Endothelial cell of umbilical vein (primary cell): ENCODE results near the gene CSTF2.

Experiments
- EZH2 ChIP-seq: IDR thresholded peaks from 2 replicates; pipeline ENCODE4 v1.6.1; 2012; ENCODE audit warnings: borderline replicate concordance, low read depth, mild to moderate bottlenecking, moderate library complexity, low read length, inconsistent platforms; ENCODE audit not compliant: severe bottlenecking
- JUN ChIP-seq: IDR thresholded peaks from 2 replicates; pipeline ENCODE4 v1.6.1; 2011; ENCODE audit warnings: borderline replicate concordance, low read depth; ENCODE audit not compliant: insufficient read length, insufficient read depth
- POLR2A ChIP-seq: IDR thresholded peaks from 2 replicates; pipeline ENCODE4 v1.6.1; 2012; ENCODE audit warnings: low read depth, mild to moderate bottlenecking, control low read depth, low read length
- POLR2AphosphoS5 ChIP-seq: IDR thresholded peaks from 2 replicates; pipeline ENCODE4 v1.6.1; 2012; ENCODE audit warnings: low read depth, mild to moderate bottlenecking, control low read depth, low read length, moderate library complexity; ENCODE audit not compliant: insufficient read depth
- TF ChIP-seq, protein P1 (sequence below), 2 donors: IDR thresholded peaks; 1 replicate in 1 of 2; 2 replicates in 1 of 2; pipeline ENCODE4 v1.5.1; 2011; ENCODE audit warnings: low read length in 2 of 2, mild to moderate bottlenecking in 2 of 2, moderate library complexity in 2 of 2, control low read depth in 1 of 2, inconsistent platforms in 1 of 2, low read depth in 1 of 2; ENCODE audit not compliant: insufficient read depth in 1 of 2; ENCODE audit errors: extremely low read depth in 1 of 2

DNA sequence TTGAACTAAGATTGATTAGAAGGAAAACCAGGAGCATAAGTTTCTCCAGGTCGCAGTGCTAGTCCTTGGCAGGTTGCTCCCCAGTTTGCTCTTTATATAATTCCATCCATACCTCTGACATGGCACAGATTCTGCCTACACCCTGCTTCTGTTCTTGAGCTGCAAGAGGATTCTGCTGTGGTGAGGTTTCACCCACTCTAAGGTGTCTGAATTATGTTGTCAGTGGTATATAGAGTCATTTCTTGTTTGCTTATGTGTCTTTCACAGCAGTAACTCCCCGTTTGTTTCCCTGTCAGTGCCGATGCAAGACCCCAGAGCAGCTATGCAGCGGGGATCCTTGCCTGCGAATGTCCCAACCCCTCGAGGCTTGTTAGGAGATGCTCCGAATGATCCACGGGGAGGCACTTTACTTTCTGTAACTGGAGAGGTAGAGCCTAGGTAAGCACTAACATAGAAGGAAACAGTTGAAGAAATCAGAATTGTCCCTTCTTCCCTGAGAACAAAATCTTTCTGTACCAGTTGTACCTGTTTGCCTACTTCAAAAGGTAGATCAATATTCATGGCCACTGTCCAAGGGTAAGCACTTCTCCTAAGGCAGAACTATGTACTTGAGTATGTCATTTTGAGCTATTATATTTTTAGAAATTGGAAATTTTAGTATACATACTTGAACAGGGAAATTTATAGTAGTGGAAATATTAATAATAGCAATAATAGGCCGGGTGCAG lies 11.2 kb downstream of the CSTF2 start:
- TF ChIP-seq, protein P1, sequence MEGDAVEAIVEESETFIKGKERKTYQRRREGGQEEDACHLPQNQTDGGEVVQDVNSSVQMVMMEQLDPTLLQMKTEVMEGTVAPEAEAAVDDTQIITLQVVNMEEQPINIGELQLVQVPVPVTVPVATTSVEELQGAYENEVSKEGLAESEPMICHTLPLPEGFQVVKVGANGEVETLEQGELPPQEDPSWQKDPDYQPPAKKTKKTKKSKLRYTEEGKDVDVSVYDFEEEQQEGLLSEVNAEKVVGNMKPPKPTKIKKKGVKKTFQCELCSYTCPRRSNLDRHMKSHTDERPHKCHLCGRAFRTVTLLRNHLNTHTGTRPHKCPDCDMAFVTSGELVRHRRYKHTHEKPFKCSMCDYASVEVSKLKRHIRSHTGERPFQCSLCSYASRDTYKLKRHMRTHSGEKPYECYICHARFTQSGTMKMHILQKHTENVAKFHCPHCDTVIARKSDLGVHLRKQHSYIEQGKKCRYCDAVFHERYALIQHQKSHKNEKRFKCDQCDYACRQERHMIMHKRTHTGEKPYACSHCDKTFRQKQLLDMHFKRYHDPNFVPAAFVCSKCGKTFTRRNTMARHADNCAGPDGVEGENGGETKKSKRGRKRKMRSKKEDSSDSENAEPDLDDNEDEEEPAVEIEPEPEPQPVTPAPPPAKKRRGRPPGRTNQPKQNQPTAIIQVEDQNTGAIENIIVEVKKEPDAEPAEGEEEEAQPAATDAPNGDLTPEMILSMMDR (IDR thresholded peaks at IDR 0.05; ENCODE audit: extremely low read depth in 1 of 2, insufficient read depth in 1 of 2, low read depth in 1 of 2, low read length in 2 of 2), result no peak
- TF ChIP-seq POLR2A (no peak), POLR2AphosphoS5 (no peak), EZH2 (no peak), JUN (no peak)
